Measurements from ENCODE around the gene CLEC2L. TPM values are rescaled to one million over a fixed set of nuclear protein-coding genes. Genes with fewer than 3 reads are reported as not detected.
A peak's percentile ranks its signal among the peaks of the same experiment; 100 is the strongest.

The CLEC2L gene
- total RNA-seq, 2 experiments from 2014 or later, result not detected

GRCh38 chr7:139495580-139496125 is 27.8 kb upstream of the CLEC2L start:
- POLR2A ChIA-PET, result interaction anchor here (0.6 kb wide), 1 partner anchor 754 kb away, joined by 3 read pairs; no protein-coding TSS in a partner anchor
- Mint-ChIP-seq H3K4me3 (no peak overlapping the region), H3K4me1 (peaks cover 27% of the 10 kb centered on the region), H3K27ac (no peak overlapping the region), H3K27me3 (peaks cover 12% of the 10 kb centered on the region), H3K36me3 (ENCODE audit: low read depth) (no peaks in the 10 kb centered on the region), H3K9me3 (peaks cover 4% of the 10 kb centered on the region)
- DNase-seq, result no peak
- CTCF ChIA-PET, result interaction anchor here (1.0 to 1.5 kb wide), 2 partner anchors 14 to 125 kb away, joined by 3 to 5 read pairs; no protein-coding TSS in a partner anchor

DNA sequence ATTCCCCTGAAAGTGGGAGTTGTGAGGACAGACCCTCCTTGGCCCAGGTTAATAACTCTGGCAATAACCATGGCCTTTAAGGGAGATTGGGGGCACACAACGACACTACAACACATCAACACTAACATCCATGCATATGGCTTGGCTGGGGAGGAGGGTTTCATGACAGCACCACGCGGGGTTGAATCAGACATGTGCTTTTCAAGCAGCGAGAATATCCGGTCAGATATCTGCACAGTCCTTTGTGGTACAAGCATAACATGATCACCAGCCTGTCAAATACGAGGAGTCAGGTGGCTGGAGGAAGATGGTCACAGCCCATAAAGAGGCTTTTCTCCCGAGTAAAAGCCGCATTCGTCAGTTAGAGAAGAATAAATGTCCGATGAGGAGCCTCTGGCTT is 27.0 kb upstream of the CLEC2L start:
- ChIA-PET POLR2A (no interaction called here), CTCF (no interaction called here)
- Mint-ChIP-seq H3K36me3 (ENCODE audit: low read depth) (no peaks in the 10 kb centered on the region), H3K27me3 (peaks cover 12% of the 10 kb centered on the region), H3K4me1 (peaks cover 27% of the 10 kb centered on the region), H3K9me3 (peaks cover 4% of the 10 kb centered on the region), H3K4me3 (no peak overlapping the region), H3K27ac (no peak overlapping the region)
- no peak for DNase-seq

- Mint-ChIP-seq H3K36me3 (ENCODE audit: low read depth) (no peaks in the 10 kb centered on the region), H3K27ac (no peak overlapping the region), H3K4me3 (no peak overlapping the region), H3K27me3 (peaks cover 11% of the 10 kb centered on the region), H3K9me3 (no peaks in the 10 kb centered on the region), H3K4me1 (peaks cover 12% of the 10 kb centered on the region)
- ChIA-PET POLR2A (no interaction called here), CTCF (interaction anchor here (1.2 to 4.2 kb wide), 7 partner anchors 8 to 146 kb away, joined by 3 to 25 read pairs (median 4); no protein-coding TSS in a partner anchor)
- no peak for DNase-seq
These were observed 22.7 kb upstream of the CLEC2L start for GRCh38 chr7:139500770-139501138.

DNA sequence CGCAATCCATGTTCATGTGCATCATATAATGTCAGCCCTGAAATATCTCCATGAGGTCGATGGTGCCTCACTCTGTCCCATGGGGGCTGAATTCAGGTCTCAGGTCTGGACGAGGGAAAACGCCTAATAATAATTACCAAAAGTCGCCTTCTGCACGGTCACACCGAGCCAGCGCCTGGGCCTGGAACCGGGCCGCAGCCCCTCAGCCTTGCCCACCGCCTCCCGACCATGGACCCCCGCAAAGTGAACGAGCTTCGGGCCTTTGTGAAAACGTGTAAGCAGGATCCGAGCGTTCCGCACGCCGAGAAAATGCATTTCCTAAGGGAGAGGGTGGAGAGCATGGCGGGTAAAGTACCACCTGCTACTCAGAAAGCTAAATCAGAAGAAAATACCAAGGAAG is 21.3 kb upstream of the CLEC2L start:
- ChIA-PET CTCF (interaction anchor here (1.3 kb wide), 2 partner anchors 100 to 144 kb away, joined by 4 to 6 read pairs; no protein-coding TSS in a partner anchor), POLR2A (no interaction called here)
- no peak overlapping the region for H3K4me3 Mint-ChIP-seq
- H3K27ac Mint-ChIP-seq, result no peak overlapping the region
- no peaks in the 10 kb centered on the region for H3K9me3 Mint-ChIP-seq
- no peaks in the 10 kb centered on the region for H3K36me3 Mint-ChIP-seq (ENCODE audit: low read depth)
- peaks cover 11% of the 10 kb centered on the region for H3K27me3 Mint-ChIP-seq
- no peak for DNase-seq
- peaks cover 6% of the 10 kb centered on the region for H3K4me1 Mint-ChIP-seq

- CTCF ChIA-PET, result interaction anchor here (0.6 kb wide), 1 partner anchor 165 kb away, joined by 3 read pairs; no protein-coding TSS in a partner anchor
- Mint-ChIP-seq H3K27ac (no peak overlapping the region), H3K27me3 (peaks cover 2% of the 10 kb centered on the region), H3K4me1 (no peaks in the 10 kb centered on the region), H3K9me3 (no peaks in the 10 kb centered on the region), H3K36me3 (ENCODE audit: low read depth) (no peaks in the 10 kb centered on the region), H3K4me3 (no peak overlapping the region)
- POLR2A ChIA-PET, result no interaction called here
- peak; percentile 26 for DNase-seq
These were observed 17.9 kb upstream of the CLEC2L start for GRCh38 chr7:139505563-139505962.

DNA sequence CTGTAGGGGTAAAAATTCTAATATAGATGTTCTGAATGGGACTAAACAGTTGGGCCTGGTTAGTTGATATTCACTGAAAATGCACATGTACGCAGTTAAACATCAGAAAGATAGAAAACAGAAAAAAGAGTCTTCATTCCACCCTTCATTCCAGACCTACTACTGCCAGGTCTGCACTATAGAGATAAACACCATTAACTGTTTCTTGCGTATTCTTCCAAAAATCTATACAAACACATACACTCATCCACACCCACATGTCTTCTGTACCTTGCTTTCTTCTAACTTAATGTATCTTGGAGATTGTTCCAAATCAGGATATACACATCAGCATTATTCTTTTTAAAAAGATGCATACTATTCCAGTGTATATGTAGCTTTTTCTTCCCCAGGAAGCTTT is 13.9 kb upstream of the CLEC2L start:
- H3K4me1 Mint-ChIP-seq, result no peaks in the 10 kb centered on the region

GRCh38 chr7:139511315-139511714 is 12.2 kb upstream of the CLEC2L start:
- ChIA-PET POLR2A (no interaction called here), CTCF (interaction anchor here (0.7 to 1.1 kb wide), 2 partner anchors 10 to 12 kb away, joined by 3 to 4 read pairs; no protein-coding TSS in a partner anchor)
- no peak overlapping the region for H3K4me3 Mint-ChIP-seq
- H3K9me3 Mint-ChIP-seq, result no peaks in the 10 kb centered on the region
- no peak overlapping the region for H3K27ac Mint-ChIP-seq
- no peaks in the 10 kb centered on the region for H3K27me3 Mint-ChIP-seq
- H3K4me1 Mint-ChIP-seq, result no peaks in the 10 kb centered on the region
- DNase-seq, result no peak
- H3K36me3 Mint-ChIP-seq (ENCODE audit: low read depth), result no peaks in the 10 kb centered on the region

More for the DNA sequence above, 13.9 kb upstream of the CLEC2L start:
- ChIA-PET POLR2A (no interaction called here), CTCF (interaction anchor here (0.9 to 2.2 kb wide), 2 partner anchors 9 to 14 kb away, joined by 3 to 12 read pairs; no protein-coding TSS in a partner anchor)
- Mint-ChIP-seq H3K27ac (no peak overlapping the region), H3K36me3 (ENCODE audit: low read depth) (no peaks in the 10 kb centered on the region), H3K4me3 (no peak overlapping the region), H3K9me3 (no peaks in the 10 kb centered on the region), H3K27me3 (no peaks in the 10 kb centered on the region)
- no peak for DNase-seq

DNA sequence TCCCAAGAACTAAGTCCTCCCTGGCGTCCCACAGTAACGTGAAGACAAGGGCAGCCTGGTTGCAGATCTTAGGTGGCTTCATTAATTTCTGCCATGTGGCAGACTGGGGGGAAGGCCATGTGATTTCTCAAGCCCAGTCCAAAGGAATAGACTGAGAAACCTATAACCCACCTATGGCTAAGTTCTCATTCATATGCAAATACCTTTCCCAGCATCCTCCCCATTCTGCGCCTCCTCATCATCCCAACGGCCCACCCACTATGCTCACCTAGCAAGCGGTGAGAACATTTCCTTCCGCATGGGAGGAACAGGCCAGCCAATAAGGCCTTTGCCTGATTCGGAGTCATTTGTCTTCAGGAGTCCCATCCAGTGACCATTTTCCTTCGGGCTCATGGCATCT is 8.2 kb upstream of the CLEC2L start:
- no peak for DNase-seq
- Mint-ChIP-seq H3K4me3 (no peak overlapping the region), H3K4me1 (peaks cover 2% of the 10 kb centered on the region), H3K9me3 (no peaks in the 10 kb centered on the region), H3K27ac (no peak overlapping the region), H3K36me3 (ENCODE audit: low read depth) (no peaks in the 10 kb centered on the region), H3K27me3 (peaks cover 3% of the 10 kb centered on the region)
- POLR2A ChIA-PET, result no interaction called here
- CTCF ChIA-PET, result no interaction called here

GRCh38 chr7:139521439-139521838 is 2.0 kb upstream of the CLEC2L start:
- POLR2A ChIA-PET, result no interaction called here
- peaks cover 4% of the 10 kb centered on the region for H3K4me1 Mint-ChIP-seq

GRCh38 chr7:139522830-139523198 is 671 bp upstream of the CLEC2L start:
- H3K36me3 Mint-ChIP-seq (ENCODE audit: low read depth), result no peaks in the 10 kb centered on the region
- peaks cover 39% of the 10 kb centered on the region for H3K27me3 Mint-ChIP-seq
- peaks cover 3% of the 10 kb centered on the region for H3K4me1 Mint-ChIP-seq
- no peak overlapping the region for H3K27ac Mint-ChIP-seq
- no peaks in the 10 kb centered on the region for H3K9me3 Mint-ChIP-seq
- DNase-seq, result no peak
- POLR2A ChIA-PET, result no interaction called here
- no peak overlapping the region for H3K4me3 Mint-ChIP-seq
- CTCF ChIA-PET, result no interaction called here

More at GRCh38 chr7:139521439-139521838, 2.0 kb upstream of the CLEC2L start:
- Mint-ChIP-seq H3K27me3 (peaks cover 41% of the 10 kb centered on the region), H3K9me3 (no peaks in the 10 kb centered on the region), H3K4me3 (no peak overlapping the region), H3K27ac (no peak overlapping the region), H3K36me3 (ENCODE audit: low read depth) (no peaks in the 10 kb centered on the region)
- no peak for DNase-seq
- CTCF ChIA-PET, result no interaction called here

- POLR2A ChIA-PET, result no interaction called here
- CTCF ChIA-PET, result no interaction called here
- peaks cover 3% of the 10 kb centered on the region for H3K4me1 Mint-ChIP-seq
These were observed 707 bp downstream of the CLEC2L start for GRCh38 chr7:139523968-139524815.

DNA sequence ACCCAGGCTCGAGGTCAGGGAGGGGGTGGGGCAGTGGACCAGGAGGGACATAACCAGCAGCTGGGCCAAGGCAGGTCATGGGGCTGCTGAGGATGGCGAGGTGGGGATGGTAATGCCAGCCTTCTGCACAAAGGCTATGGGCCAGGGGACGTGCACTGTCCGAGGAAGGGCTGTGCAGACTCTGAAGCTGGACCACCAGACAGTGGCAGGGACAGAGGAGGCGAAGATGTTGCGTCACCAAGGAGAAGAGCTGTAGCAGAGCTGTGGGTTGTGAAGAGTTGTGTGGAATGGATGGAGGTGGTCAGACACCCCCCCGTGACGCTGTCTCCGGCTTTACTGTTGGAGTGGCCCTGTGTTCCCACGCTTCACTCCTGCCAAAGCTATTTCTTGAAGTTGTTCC is 1.8 kb downstream of the CLEC2L start:
- Mint-ChIP-seq H3K9me3 (no peaks in the 10 kb centered on the region), H3K4me3 (no peak overlapping the region), H3K27ac (no peak overlapping the region), H3K36me3 (ENCODE audit: low read depth) (no peaks in the 10 kb centered on the region), H3K27me3 (peaks cover 42% of the 10 kb centered on the region), H3K4me1 (peaks cover 3% of the 10 kb centered on the region)
- DNase-seq, result no peak
- ChIA-PET POLR2A (no interaction called here), CTCF (no interaction called here)

More at GRCh38 chr7:139523968-139524815, 707 bp downstream of the CLEC2L start:
- Mint-ChIP-seq H3K36me3 (ENCODE audit: low read depth) (no peaks in the 10 kb centered on the region), H3K27ac (no peak overlapping the region), H3K9me3 (no peaks in the 10 kb centered on the region), H3K27me3 (peaks cover 39% of the 10 kb centered on the region), H3K4me3 (no peak overlapping the region)
- DNase-seq, result no peak

DNA sequence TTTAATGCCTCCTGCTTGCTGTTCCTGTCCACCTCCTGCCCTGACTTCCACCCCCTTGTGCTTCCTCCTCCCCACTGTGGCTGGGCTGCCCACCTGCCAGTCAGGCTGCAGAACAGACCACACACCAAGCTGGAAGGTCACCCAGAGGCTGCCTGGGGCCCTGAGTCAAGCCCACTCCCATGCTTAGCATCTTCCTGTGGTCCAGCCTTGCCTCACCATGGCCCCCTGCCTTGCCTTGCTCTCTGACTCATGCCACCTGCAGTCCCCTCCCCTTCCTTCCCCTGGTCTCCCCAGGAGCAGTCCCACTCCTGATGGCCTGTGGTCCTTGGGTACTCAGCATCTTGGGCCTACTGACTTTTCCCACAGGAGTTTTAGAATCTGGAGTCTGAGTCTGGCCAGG is 2.3 kb downstream of the CLEC2L start:
- Mint-ChIP-seq H3K36me3 (ENCODE audit: low read depth) (no peaks in the 10 kb centered on the region), H3K9me3 (no peaks in the 10 kb centered on the region), H3K27ac (no peak overlapping the region), H3K4me3 (no peak overlapping the region), H3K27me3 (peaks cover 42% of the 10 kb centered on the region), H3K4me1 (peaks cover 3% of the 10 kb centered on the region)
- CTCF ChIA-PET, result no interaction called here
- no peak for DNase-seq
- POLR2A ChIA-PET, result no interaction called here

Data from activated CD4-positive, alpha-beta memory T cell treated with anti-CD3 and anti-CD28 coated beads, Interleukin-2, amount 10 ng/mL, durations not matched to agents 7 days and 5 days (primary cell).